GM12875 (cell line): ENCODE measurements around the gene SLC22A23.

Experiments
- H3K4me3 ChIP-seq: one replicate; pipeline ENCODE4 v1.5.1; 2011; ENCODE audit warnings: low read depth, low read length, control low read depth
- TF ChIP-seq, protein P1 (sequence below): IDR thresholded peaks from 2 replicates; pipeline ENCODE4 v1.5.1; 2011; ENCODE audit warnings: low read depth, mild to moderate bottlenecking, control low read depth, inconsistent platforms, low read length, moderate library complexity, borderline replicate concordance; ENCODE audit not compliant: insufficient read depth

Gene SLC22A23

DNA sequence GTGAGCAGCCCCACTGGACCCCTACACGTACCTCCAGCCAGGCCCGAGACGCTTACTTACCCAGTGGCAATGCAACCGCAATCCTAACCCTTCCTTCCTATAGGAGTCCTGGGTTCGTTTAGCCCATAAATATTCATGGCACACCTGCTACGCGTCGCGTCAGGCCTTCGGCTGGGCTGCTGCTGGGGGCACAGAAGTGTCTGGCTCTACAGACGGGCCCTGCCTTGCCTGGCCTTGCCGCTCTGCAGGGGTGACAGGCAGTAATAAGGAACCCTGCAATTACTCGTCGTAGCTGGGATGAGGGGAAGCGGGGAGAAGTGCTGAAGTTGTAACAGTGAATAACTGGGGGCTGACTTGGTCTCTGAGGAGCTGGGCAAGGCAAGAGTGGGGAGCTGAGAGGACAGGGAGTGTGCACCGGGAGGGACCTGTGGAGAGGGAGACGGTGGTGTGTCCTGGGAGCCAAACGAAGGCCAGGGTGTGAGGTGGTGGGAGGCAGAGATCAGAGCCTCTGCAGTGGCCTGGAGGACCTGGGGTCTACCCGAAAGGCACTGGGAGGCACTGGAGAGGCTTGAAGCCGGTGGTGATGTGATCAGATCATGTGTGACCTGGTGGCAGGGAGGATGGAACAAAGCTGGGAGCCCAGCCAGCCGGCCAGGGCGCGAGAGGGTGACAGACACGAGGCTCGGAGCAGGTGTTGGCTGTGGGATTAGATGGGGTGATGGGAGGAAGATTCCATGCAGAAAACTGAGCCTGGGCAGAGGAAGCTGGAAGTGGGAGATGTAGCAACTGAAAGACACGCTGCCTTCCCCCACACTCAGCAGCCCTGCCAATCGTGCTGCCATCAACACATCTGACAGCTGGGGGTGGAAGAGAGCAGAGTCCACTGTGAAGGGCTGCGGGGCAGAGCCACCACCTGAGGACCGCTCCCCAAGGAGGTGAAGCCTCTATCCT lies 161.7 kb downstream of the SLC22A23 start:
- TF ChIP-seq, protein P1, sequence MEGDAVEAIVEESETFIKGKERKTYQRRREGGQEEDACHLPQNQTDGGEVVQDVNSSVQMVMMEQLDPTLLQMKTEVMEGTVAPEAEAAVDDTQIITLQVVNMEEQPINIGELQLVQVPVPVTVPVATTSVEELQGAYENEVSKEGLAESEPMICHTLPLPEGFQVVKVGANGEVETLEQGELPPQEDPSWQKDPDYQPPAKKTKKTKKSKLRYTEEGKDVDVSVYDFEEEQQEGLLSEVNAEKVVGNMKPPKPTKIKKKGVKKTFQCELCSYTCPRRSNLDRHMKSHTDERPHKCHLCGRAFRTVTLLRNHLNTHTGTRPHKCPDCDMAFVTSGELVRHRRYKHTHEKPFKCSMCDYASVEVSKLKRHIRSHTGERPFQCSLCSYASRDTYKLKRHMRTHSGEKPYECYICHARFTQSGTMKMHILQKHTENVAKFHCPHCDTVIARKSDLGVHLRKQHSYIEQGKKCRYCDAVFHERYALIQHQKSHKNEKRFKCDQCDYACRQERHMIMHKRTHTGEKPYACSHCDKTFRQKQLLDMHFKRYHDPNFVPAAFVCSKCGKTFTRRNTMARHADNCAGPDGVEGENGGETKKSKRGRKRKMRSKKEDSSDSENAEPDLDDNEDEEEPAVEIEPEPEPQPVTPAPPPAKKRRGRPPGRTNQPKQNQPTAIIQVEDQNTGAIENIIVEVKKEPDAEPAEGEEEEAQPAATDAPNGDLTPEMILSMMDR = peak; percentile 3; the same call in 1 of the 2 replicates
- no peak overlapping the region for H3K4me3 ChIP-seq

DNA sequence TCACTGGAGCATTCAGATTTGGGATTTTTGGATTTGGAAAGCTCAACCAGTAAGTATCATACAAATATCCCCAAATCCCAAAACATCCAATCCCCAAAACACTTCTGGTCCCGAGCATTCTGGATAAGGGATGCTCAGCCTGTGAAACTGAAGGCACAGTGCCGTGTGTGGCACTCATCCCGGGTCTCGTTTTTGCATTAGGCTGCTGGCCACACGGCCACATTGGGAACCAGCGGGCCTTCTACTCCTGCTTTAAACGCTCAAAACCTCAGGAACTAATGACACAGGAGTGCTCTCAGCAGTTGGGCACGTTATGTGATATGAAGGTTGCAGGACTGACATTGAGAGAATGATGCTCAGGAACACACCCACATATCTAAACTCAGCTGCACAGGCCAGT lies 162.5 kb downstream of the SLC22A23 start:
- TF ChIP-seq, protein P1 = no peak
- no peak overlapping the region for H3K4me3 ChIP-seq

DNA sequence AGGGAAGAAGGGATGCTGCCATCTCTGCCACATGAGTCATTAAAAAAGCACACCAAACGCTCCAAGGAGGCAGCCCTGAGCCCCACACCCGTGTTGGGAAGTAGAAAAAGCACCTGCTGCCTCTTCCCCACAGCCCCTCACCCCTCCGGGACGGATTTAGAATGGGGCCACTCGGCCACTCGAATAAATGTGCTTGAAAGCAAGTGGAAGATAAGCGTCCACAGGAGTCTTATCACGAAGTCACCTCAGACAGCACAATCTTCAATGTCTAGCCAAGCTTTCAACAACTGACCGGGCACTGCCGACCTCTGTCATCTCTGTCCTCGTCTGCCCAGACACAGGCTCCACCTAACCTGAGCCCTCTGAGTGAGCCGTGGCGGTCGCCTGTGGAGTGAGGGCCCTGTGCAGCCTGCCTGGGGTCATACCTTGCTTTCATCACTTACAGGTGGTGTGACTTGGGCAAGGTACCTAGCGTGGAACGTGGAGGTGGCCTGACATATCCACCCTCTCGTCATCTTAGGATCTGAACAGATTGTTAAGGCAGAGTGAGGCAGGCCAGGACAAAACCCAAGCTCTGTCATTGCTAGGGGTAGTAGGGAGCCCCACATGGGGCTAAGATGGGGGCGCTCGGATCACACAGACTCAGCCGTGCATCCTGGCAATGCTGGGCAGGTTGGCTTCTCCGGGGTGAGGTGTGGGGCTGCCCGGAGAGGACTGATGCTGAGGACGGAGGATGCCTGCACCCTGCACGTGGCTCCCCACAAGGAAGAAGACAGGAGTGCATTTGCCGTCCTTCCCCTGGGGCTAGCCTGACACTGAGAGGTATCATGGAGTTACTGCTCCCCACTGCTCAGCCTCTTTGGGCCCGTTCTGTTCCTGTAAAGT lies 163.3 kb downstream of the SLC22A23 start:
- no peak overlapping the region for H3K4me3 ChIP-seq
- TF ChIP-seq, protein P1 = no peak

DNA sequence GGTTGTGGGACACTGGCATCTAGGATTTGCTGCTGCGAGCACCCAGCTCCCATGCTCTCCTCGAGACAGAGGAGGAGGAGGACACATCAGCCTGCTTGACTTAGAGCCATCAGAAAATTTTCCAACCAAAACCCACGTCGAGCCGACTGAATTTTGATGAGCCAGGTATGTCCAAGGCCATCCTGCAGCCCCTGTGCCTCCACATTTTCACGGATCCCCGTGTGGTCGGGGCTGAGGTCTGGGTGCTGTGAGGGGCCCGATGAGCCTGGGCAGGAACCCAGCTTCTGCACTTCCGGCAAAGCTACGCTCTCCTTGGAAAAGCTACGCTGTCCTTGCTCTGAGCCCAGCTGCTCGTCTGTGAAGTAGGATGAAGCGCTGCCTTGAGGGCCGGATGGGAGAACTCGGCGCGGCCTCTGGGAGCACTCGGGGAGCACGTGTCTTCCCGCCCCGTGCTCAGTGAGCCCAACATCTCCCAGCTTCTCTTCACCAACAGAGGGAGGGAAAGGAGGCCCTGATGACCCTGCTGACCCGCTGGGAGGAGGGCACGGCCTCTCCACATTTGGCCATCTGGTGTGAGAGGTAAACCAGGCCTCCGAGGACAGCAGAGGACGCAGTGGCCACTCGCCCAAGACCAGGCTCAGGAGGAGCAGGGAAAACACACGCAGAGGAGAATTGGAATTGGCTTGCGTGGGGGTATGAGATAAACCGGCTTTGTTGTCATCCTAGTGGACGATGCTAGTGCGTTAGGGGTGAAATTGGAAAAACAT lies 164.2 kb downstream of the SLC22A23 start:
- no peak overlapping the region for H3K4me3 ChIP-seq
- TF ChIP-seq, protein P1 = no peak

DNA sequence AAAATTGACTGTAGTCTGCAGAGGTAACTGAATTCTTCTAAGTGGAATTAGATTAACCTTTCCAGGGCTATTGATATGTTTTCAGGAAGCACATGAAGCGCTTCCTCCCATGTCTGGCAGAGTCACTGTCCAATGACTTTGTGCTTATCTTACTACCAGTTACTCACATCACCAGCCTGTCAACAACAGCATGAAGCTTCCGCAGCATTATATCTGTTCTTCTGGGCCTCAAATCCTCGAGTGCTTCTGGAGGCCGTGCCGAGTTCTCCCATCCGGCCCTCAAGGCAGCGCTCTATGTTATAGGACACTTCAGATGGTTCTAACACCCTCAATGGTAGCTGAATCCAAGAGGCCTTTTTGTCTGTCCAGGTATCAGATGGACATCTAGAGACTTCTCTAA lies 164.9 kb downstream of the SLC22A23 start:
- TF ChIP-seq, protein P1 = no peak
- no peak overlapping the region for H3K4me3 ChIP-seq

DNA sequence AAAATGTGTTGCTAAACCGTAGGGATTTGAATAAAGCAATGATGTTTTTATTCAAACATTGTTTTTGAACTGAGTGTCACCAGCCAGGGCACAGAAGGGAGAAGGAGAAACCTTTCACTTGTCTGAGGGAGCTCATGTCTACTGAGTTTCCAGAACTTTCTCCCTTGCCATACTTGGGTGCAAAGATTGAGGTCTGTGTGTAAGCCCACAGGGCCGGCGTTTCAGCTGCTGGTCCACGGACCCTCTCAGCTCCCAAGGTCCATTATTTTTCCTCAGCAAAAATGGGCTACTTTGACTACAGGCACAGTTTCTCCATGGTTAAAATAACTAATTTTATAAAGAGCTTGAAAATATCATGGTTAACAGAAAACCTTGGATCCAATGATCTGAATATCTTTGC lies 165.5 kb downstream of the SLC22A23 start:
- no peak overlapping the region for H3K4me3 ChIP-seq
- TF ChIP-seq, protein P1 = no peak
